HEK293T (cell line): ENCODE data around the gene BRI3BP.

Experiments
- CTCF ChIA-PET: fragments of 350-600 bp; formaldehyde crosslinking; extraction: SDS; loops from one replicate; lab custom pipeline; 2021; ENCODE audit warnings: antibody characterized with exemption, inconsistent platforms; lab: Yijun Ruan, JAX
- POLR2A ChIA-PET: fragments of 350-600 bp; formaldehyde crosslinking; extraction: SDS; loops from one replicate; lab custom pipeline; 2020; ENCODE audit warnings: antibody characterized with exemption, inconsistent platforms; lab: Yijun Ruan, JAX
- DNase-seq: peaks from one replicate; pipeline ENCODE4 v3.0.0; 2012; ENCODE audit warnings: mixed read lengths; ENCODE audit errors: extremely low spot score
- ARNT ChIP-seq: fragments of 450-650 bp; IDR thresholded peaks from 2 replicates; pipeline ENCODE4 v1.6.1; 2017; ENCODE audit warnings: mild to moderate bottlenecking
- BHLHE40 ChIP-seq: fragments of 450-650 bp; IDR thresholded peaks from 2 replicates; pipeline ENCODE4 v1.6.1; 2016; ENCODE audit warnings: mild to moderate bottlenecking, moderate library complexity, borderline replicate concordance
- CTBP1 ChIP-seq: fragments of 450-650 bp; IDR thresholded peaks from 2 replicates; pipeline ENCODE4 v1.6.1; 2016; ENCODE audit warnings: borderline replicate concordance
- ELF4 ChIP-seq: fragments of 450-650 bp; IDR thresholded peaks from 2 replicates; pipeline ENCODE4 v1.6.1; 2017; ENCODE audit warnings: antibody characterized with exemption
- FOXA1 ChIP-seq: fragments of 450-650 bp; IDR thresholded peaks from 2 replicates; pipeline ENCODE4 v1.6.1; 2016; ENCODE audit warnings: mild to moderate bottlenecking
- FOXK2 ChIP-seq: fragments of 450-650 bp; IDR thresholded peaks from 2 replicates; pipeline ENCODE4 v1.6.1; 2016; ENCODE audit warnings: mild to moderate bottlenecking
- FOXM1 ChIP-seq: fragments of 450-650 bp; IDR thresholded peaks from 2 replicates; pipeline ENCODE4 v1.6.1; 2017; ENCODE audit warnings: mild to moderate bottlenecking, borderline replicate concordance
- HDGF ChIP-seq: fragments of 450-650 bp; IDR thresholded peaks from 2 replicates; pipeline ENCODE4 v1.6.1; 2017; ENCODE audit warnings: antibody characterized with exemption, borderline replicate concordance
- L3MBTL2 ChIP-seq: fragments of 450-650 bp; conservative IDR thresholded peaks from 2 replicates; pipeline ENCODE4 v1.6.1; 2016; ENCODE audit warnings: mild to moderate bottlenecking
- LEF1 ChIP-seq: fragments of 450-650 bp; IDR thresholded peaks from 2 replicates; pipeline ENCODE4 v1.6.1; 2017; ENCODE audit warnings: mild to moderate bottlenecking, borderline replicate concordance
- NFRKB ChIP-seq: fragments of 450-650 bp; IDR thresholded peaks from 2 replicates; pipeline ENCODE4 v1.6.1; 2016; ENCODE audit warnings: mild to moderate bottlenecking, moderate library complexity
- PKNOX1 ChIP-seq: fragments of 450-650 bp; IDR thresholded peaks from 2 replicates; pipeline ENCODE4 v1.6.1; 2016
- SP1 ChIP-seq: fragments of 450-650 bp; IDR thresholded peaks from 2 replicates; pipeline ENCODE4 v1.6.1; 2017
- SUZ12 ChIP-seq: fragments of 450-650 bp; IDR thresholded peaks from 2 replicates; pipeline ENCODE4 v1.6.1; 2016; ENCODE audit warnings: mild to moderate bottlenecking
- TARDBP ChIP-seq: fragments of 450-650 bp; IDR thresholded peaks from 2 replicates; pipeline ENCODE4 v1.6.1; 2016
- ZNF384 ChIP-seq: fragments of 450-650 bp; IDR thresholded peaks from 2 replicates; pipeline ENCODE4 v1.6.1; 2016

BRI3BP gene, protein sequence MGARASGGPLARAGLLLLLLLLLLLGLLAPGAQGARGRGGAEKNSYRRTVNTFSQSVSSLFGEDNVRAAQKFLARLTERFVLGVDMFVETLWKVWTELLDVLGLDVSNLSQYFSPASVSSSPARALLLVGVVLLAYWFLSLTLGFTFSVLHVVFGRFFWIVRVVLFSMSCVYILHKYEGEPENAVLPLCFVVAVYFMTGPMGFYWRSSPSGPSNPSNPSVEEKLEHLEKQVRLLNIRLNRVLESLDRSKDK

DNA sequence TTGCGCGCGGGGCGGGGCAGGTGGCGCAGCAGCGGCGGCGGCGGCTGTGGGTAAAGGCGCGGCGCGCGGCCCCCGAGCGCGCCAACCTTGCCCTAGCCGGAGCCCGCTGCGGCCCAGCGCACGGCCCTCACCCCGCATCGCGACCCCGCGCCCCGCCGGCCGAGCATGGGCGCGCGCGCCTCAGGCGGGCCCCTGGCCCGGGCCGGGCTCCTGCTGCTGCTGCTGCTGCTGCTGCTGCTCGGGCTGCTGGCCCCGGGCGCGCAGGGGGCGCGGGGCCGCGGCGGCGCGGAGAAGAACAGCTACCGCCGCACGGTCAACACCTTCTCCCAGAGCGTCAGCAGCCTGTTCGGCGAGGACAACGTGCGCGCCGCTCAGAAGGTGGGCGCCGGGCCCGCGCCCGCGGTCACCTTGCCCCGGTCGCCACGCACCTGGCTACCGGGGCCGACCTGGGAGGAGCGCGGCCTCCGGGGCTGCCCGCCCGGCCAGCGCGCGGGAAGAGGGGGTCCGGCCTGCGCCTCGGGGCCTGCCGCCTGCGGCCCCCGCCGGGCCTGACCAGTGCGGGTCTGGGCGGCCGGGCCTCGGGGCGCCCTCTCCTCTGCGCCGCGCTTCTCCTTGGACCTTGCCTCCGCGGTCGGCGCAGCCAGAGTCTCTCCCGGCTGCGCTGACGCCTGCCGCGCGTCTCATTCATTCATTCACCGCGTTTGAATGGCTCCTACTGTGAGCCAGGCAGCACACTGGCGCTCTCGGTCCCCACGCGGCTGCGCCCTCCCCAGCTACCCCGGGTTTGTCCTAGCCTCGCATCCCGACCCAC lies at the start of gene BRI3BP:
Gene BRI3BP (plus strand): TSS at position 20 of the 811 bp plus-strand sequence. CDS start 146 bp downstream, at position 166.
- peak; percentile 51 for DNase-seq
- POLR2A ChIA-PET: interaction anchor here (1.0 to 1.6 kb wide), 2 partner anchors 56 to 83 kb away, joined by 3 to 4 read pairs; no protein-coding TSS in a partner anchor
- CTCF ChIA-PET: no interaction called here
- no peak for TF ChIP-seq CTBP1
- TF ChIP-seq FOXM1: 0 out of 2 replicates have a peak, but pooled peaks have one; percentile 10

GRCh38 chr12:124946447-124946793 lies 47.0 kb upstream of the BRI3BP start:
- no peak for DNase-seq
- ChIA-PET CTCF (no interaction called here), POLR2A (no interaction called here)
- TF ChIP-seq BHLHE40: no peak
- TF ChIP-seq HDGF: no peak
- no peak for TF ChIP-seq FOXA1
- no peak for TF ChIP-seq SUZ12
- no peak for TF ChIP-seq CTBP1
- TF ChIP-seq ELF4: no peak
- TF ChIP-seq NFRKB: no peak
- no peak for TF ChIP-seq L3MBTL2
- TF ChIP-seq TARDBP: no peak
- no peak for TF ChIP-seq PKNOX1
- TF ChIP-seq SP1: no peak

DNA sequence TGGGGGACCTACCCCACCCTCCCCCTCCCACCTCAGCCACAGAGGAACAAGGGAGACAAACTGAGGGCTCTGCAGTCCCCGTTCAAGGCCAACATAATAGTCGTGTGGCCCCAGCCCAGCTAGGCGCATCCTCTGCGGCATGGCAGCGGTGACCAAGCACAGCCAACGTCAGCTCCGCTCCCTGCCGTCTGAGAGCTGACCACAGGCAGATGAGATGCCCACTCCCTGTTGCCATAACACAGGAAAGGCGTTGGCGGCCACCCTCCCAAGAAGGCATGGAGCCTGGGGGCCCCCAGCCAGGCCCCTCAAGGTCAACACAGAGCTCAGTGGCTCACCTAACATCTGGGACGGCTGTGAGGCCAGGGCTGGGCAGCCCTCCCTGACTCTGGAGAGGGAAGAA lies 46.4 kb upstream of the BRI3BP start:
- TF ChIP-seq ELF4: no peak
- no peak for TF ChIP-seq LEF1
- TF ChIP-seq FOXM1: no peak
- TF ChIP-seq L3MBTL2: no peak
- TF ChIP-seq BHLHE40: no peak
- TF ChIP-seq SUZ12: no peak
- no peak for TF ChIP-seq FOXK2
- TF ChIP-seq PKNOX1: no peak
- no peak for TF ChIP-seq SP1
- no peak for TF ChIP-seq TARDBP
- no peak for TF ChIP-seq FOXA1
- TF ChIP-seq ZNF384: no peak
- TF ChIP-seq HDGF: no peak
- TF ChIP-seq CTBP1: no peak
- TF ChIP-seq ARNT: no peak
- no peak for TF ChIP-seq NFRKB
- ChIA-PET CTCF (no interaction called here), POLR2A (no interaction called here)
- DNase-seq: no peak

DNA sequence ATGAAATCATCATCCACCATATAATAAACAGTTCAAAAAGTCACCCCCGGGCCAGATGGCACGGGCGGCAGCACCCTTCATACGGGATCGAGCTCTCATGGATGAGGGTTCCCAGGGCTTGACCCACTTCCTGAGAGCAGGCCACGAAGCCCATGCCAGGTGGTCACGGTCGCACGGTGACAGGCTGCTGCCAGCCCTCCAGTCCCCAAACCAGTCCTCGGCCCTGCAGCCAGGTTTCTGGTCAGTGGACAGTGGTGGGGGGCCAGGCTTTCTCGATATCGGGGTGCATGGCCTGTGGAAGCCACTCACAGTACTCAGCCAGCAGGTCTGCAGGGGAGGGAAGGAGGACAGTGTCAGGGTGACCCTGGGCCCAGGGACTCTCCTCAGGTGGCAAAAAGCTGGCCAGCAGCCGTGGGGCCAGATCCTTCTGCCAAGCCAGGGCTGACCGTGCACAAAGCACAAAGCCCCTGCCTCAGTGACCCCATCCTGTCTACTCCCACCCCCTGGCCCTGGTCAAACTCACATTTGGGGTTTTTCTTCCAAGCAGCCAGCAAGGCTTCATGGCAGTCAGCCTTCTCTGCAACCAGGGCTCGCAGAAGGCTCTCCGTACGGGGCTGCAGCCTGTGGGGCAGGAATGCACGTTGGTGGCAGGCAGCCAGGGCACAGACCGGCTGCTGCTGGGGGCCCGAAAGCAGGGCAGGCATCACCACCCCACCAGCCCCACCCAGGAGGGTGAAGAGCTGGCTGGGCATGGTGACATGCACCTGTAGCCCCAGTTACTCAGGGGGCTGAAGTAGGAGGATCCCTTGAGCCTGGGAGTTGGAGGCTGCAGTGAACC lies 45.7 kb upstream of the BRI3BP start:
- no peak for DNase-seq
- ChIA-PET CTCF (no interaction called here), POLR2A (no interaction called here)
- TF ChIP-seq BHLHE40: no peak
- no peak for TF ChIP-seq FOXK2
- TF ChIP-seq NFRKB: no peak
- no peak for TF ChIP-seq SUZ12
- TF ChIP-seq FOXA1: no peak
- TF ChIP-seq SP1: no peak
- no peak for TF ChIP-seq ARNT
- TF ChIP-seq L3MBTL2: no peak
- no peak for TF ChIP-seq FOXM1
- no peak for TF ChIP-seq LEF1
- no peak for TF ChIP-seq CTBP1
- no peak for TF ChIP-seq TARDBP
- TF ChIP-seq HDGF: no peak
- no peak for TF ChIP-seq PKNOX1
- no peak for TF ChIP-seq ELF4
- TF ChIP-seq ZNF384: no peak

- no peak for TF ChIP-seq L3MBTL2
- no peak for TF ChIP-seq HDGF
- no peak for TF ChIP-seq NFRKB
- TF ChIP-seq LEF1: no peak
- no peak for TF ChIP-seq TARDBP
- TF ChIP-seq FOXA1: no peak
- TF ChIP-seq PKNOX1: no peak
- no peak for TF ChIP-seq BHLHE40
- no peak for TF ChIP-seq ARNT
- no peak for TF ChIP-seq FOXM1
- DNase-seq: no peak
- ChIA-PET CTCF (no interaction called here), POLR2A (no interaction called here)
Observed at GRCh38 chr12:124949066-124949465, 44.4 kb upstream of the BRI3BP start.
